ENCODE results near the gene ZAP70. TPM values are rescaled to one million over a fixed set of nuclear protein-coding genes. Genes with fewer than 3 reads are reported as not detected.

Gene ZAP70
- total RNA-seq, 2 donors from 2014 or later: 8.3 to 10.4 TPM

DNA sequence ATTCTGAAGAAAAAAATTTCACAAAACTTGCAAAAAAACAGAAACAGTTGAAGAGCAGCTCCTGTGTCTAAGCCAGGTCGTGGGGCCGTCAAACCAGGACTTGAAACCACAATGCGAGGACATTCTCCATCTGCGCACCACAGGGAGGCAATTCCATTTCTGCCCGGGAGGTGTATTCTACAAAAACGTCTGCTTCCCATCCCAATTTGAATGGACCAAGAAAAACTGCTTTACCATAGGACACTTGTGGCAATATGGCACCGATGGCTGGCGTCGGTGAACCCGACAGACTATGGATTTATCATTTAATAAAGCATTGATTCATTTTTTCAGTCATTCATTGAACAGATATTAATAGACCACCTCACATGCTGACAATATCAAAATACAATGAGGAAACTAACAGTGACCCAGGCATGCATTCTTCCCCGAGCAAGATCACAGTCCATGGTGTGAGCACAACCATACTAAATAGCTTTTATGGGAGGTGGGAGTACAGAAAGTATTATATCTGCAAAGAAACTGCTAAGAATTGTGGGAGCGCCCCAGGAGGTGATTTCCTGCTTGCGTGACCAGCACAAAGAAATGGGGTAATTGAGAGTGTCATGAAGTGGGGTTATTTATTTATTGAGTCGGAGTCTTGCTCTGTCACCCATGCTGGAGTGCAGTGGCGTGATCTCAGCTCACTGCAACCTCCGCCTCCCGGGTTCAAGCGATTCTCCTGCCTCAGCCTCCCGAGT is 10.5 kb upstream of the ZAP70 start:
- Histone ChIP-seq H3K9me3 (ENCODE audit: control insufficient read depth, low read length) (no peaks in the 10 kb centered on the region), H3K27ac (ENCODE audit: low read depth, low read length) (no peak overlapping the region)

DNA sequence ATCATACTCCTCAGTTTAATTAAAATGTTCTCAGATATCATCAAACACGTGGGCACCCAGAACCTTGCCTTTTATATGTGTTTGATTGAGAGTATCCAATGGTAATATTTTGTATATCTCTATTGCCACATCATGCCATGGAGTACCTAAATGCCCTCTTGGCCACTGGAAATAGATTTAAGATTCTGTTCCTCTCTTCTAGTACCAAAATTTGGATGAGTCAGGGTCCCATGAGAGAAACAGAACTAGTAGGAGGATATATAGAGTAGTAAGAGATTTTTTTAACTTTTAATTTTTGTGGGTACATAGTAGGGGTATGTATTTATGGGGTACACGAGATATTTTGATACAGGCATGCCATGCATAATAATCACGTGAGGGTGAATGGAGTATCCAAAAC is 9.6 kb upstream of the ZAP70 start:
- no peaks in the 10 kb centered on the region for H3K9me3 ChIP-seq (ENCODE audit: control insufficient read depth, low read length)
- H3K4me1 ChIP-seq (ENCODE audit: control insufficient read depth, insufficient read depth, low read length): peaks cover 2% of the 10 kb centered on the region
- no peak overlapping the region for H3K4me3 ChIP-seq (ENCODE audit: low read length)
- Mint-ChIP-seq H3K4me3 (no peak overlapping the region), H3K36me3 (ENCODE audit: low read depth) (no peaks in the 10 kb centered on the region), H3K9me3 (no peaks in the 10 kb centered on the region), H3K4me1 (peaks cover 13% of the 10 kb centered on the region), H3K27ac (no peak overlapping the region), H3K27me3 (ENCODE audit: insufficient read depth) (no peaks in the 10 kb centered on the region)
- H3K36me3 ChIP-seq (ENCODE audit: control insufficient read depth, insufficient read depth, low read length): no peaks in the 10 kb centered on the region
- H3K27ac ChIP-seq (ENCODE audit: low read depth, low read length): no peak overlapping the region
- TF ChIP-seq, protein P1, sequence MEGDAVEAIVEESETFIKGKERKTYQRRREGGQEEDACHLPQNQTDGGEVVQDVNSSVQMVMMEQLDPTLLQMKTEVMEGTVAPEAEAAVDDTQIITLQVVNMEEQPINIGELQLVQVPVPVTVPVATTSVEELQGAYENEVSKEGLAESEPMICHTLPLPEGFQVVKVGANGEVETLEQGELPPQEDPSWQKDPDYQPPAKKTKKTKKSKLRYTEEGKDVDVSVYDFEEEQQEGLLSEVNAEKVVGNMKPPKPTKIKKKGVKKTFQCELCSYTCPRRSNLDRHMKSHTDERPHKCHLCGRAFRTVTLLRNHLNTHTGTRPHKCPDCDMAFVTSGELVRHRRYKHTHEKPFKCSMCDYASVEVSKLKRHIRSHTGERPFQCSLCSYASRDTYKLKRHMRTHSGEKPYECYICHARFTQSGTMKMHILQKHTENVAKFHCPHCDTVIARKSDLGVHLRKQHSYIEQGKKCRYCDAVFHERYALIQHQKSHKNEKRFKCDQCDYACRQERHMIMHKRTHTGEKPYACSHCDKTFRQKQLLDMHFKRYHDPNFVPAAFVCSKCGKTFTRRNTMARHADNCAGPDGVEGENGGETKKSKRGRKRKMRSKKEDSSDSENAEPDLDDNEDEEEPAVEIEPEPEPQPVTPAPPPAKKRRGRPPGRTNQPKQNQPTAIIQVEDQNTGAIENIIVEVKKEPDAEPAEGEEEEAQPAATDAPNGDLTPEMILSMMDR (conservative IDR thresholded peaks at IDR 0.05): no peak
- no peak overlapping the region for H3K9ac ChIP-seq (ENCODE audit: extremely low read depth, low read length, poor library complexity, severe bottlenecking)
- WGBS, 2 experiments (ENCODE audit: insufficient coverage in 1 of 2, insufficient read length in 1 of 2): 67 to 84% methylated on average over 1 to 2 of the region's 3 CpGs
- H3K27me3 ChIP-seq (ENCODE audit: control insufficient read depth, insufficient read depth, low read length, poor library complexity, severe bottlenecking): no peaks in the 10 kb centered on the region
- DNase-seq: no peak

More for the DNA sequence above, 10.5 kb upstream of the ZAP70 start:
- DNase-seq: no peak
- Histone ChIP-seq H3K36me3 (ENCODE audit: control insufficient read depth, insufficient read depth, low read length) (no peaks in the 10 kb centered on the region), H3K4me1 (ENCODE audit: control insufficient read depth, insufficient read depth, low read length) (peaks cover 2% of the 10 kb centered on the region), H3K4me3 (ENCODE audit: low read length) (no peak overlapping the region), H3K27me3 (ENCODE audit: control insufficient read depth, insufficient read depth, low read length, poor library complexity, severe bottlenecking) (no peaks in the 10 kb centered on the region), H3K9ac (ENCODE audit: extremely low read depth, low read length, poor library complexity, severe bottlenecking) (no peak overlapping the region)
- WGBS, 2 experiments (ENCODE audit: insufficient coverage in 1 of 2, insufficient read length in 1 of 2): 91 to 93% methylated on average over 13 to 19 of the region's 19 CpGs
- H3K27ac Mint-ChIP-seq: no peak overlapping the region
- H3K36me3 Mint-ChIP-seq (ENCODE audit: low read depth): no peaks in the 10 kb centered on the region
- H3K9me3 Mint-ChIP-seq: no peaks in the 10 kb centered on the region
- TF ChIP-seq, protein P1 (conservative IDR thresholded peaks at IDR 0.05): no peak
- H3K27me3 Mint-ChIP-seq (ENCODE audit: insufficient read depth): no peaks in the 10 kb centered on the region
- peaks cover 21% of the 10 kb centered on the region for H3K4me1 Mint-ChIP-seq
- no peak overlapping the region for H3K4me3 Mint-ChIP-seq

DNA sequence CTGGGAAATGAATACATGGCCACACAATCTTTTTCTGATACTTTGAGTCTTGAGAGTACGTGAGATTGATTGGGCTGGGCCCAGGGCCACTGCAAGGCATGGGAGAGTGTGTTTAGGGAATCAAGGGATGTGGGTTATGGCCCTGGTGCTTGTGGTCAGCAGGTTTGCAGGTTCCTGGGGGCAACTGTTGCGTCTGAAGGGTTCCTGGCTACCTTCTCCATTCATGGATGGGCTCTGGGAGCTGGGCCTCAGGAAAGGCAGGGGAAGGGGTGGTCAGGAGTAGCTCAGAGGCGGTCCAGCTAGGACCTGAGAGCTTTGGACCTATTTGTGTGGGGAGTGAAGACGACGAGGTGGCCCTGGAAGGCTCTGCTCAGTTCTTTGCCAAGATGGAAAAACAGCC is 8.4 kb upstream of the ZAP70 start:
- no peak overlapping the region for H3K4me3 Mint-ChIP-seq
- H3K4me3 ChIP-seq (ENCODE audit: low read length): no peak overlapping the region
- no peaks in the 10 kb centered on the region for H3K36me3 ChIP-seq (ENCODE audit: control insufficient read depth, insufficient read depth, low read length)
- peaks cover under 1% of the 10 kb centered on the region for H3K36me3 Mint-ChIP-seq (ENCODE audit: low read depth)
- no peaks in the 10 kb centered on the region for H3K27me3 Mint-ChIP-seq (ENCODE audit: insufficient read depth)
- 94 to 100% methylated on average over 1 to 5 of the region's 5 CpGs for WGBS, 2 experiments (ENCODE audit: insufficient coverage in 1 of 2, insufficient read length in 1 of 2)
- no peak overlapping the region for H3K27ac ChIP-seq (ENCODE audit: low read depth, low read length)
- TF ChIP-seq, protein P1 (conservative IDR thresholded peaks at IDR 0.05): no peak
- no peak overlapping the region for H3K9ac ChIP-seq (ENCODE audit: extremely low read depth, low read length, poor library complexity, severe bottlenecking)
- no peak for DNase-seq
- no peaks in the 10 kb centered on the region for H3K4me1 ChIP-seq (ENCODE audit: control insufficient read depth, insufficient read depth, low read length)
- no peak overlapping the region for H3K27ac Mint-ChIP-seq
- peaks cover 9% of the 10 kb centered on the region for H3K4me1 Mint-ChIP-seq
- H3K27me3 ChIP-seq (ENCODE audit: control insufficient read depth, insufficient read depth, low read length, poor library complexity, severe bottlenecking): no peaks in the 10 kb centered on the region
- peaks cover under 1% of the 10 kb centered on the region for H3K9me3 Mint-ChIP-seq
- no peaks in the 10 kb centered on the region for H3K9me3 ChIP-seq (ENCODE audit: control insufficient read depth, low read length)

Measured in endodermal cell (in vitro differentiated cells).